ENCODE data around the gene CAPN7.

CAPN7 gene

DNA sequence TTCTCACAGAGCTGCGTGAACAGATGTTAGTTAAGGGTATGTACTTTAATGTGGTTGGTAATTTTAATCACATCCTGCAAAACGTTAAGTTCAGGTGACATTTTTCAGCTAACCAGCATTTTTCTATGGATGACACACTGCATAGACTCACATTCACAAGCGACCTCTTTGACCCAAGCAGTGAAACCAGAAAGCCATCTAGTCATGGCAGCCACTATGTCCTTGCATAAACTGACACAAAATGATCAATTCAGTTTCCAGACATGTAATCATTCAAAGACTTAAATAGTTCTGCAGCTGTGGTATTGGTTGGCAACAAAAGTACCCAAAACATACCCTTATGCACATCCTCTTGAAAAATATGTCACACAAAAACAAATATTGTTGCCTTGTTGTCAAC is 7.4 kb upstream of the CAPN7 start:
- no peak for ATAC-seq
- TF ChIP-seq CSDC2 (CRISPR knock-in tag; IDR thresholded peaks at IDR 0.05), result no peak
- no peak for TF ChIP-seq OSR1 (CRISPR knock-in tag; IDR thresholded peaks at IDR 0.05)
- TF ChIP-seq, protein P1, sequence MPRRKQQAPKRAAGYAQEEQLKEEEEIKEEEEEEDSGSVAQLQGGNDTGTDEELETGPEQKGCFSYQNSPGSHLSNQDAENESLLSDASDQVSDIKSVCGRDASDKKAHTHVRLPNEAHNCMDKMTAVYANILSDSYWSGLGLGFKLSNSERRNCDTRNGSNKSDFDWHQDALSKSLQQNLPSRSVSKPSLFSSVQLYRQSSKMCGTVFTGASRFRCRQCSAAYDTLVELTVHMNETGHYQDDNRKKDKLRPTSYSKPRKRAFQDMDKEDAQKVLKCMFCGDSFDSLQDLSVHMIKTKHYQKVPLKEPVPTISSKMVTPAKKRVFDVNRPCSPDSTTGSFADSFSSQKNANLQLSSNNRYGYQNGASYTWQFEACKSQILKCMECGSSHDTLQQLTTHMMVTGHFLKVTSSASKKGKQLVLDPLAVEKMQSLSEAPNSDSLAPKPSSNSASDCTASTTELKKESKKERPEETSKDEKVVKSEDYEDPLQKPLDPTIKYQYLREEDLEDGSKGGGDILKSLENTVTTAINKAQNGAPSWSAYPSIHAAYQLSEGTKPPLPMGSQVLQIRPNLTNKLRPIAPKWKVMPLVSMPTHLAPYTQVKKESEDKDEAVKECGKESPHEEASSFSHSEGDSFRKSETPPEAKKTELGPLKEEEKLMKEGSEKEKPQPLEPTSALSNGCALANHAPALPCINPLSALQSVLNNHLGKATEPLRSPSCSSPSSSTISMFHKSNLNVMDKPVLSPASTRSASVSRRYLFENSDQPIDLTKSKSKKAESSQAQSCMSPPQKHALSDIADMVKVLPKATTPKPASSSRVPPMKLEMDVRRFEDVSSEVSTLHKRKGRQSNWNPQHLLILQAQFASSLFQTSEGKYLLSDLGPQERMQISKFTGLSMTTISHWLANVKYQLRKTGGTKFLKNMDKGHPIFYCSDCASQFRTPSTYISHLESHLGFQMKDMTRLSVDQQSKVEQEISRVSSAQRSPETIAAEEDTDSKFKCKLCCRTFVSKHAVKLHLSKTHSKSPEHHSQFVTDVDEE (CRISPR knock-in tag; IDR thresholded peaks at IDR 0.05), result no peak
- TF ChIP-seq ZNF70 (CRISPR knock-in tag; IDR thresholded peaks at IDR 0.05), result no peak
- no peak for TF ChIP-seq BACH2 (CRISPR knock-in tag; IDR thresholded peaks at IDR 0.05; ENCODE audit: borderline replicate concordance)
- no peak for TF ChIP-seq ZC3H10 (CRISPR knock-in tag; IDR thresholded peaks at IDR 0.05)
- TF ChIP-seq ZFP3 (CRISPR knock-in tag; IDR thresholded peaks at IDR 0.05), result no peak
- TF ChIP-seq TOX (CRISPR knock-in tag; IDR thresholded peaks at IDR 0.05; ENCODE audit: borderline replicate concordance), result no peak
- TF ChIP-seq, protein P2, sequence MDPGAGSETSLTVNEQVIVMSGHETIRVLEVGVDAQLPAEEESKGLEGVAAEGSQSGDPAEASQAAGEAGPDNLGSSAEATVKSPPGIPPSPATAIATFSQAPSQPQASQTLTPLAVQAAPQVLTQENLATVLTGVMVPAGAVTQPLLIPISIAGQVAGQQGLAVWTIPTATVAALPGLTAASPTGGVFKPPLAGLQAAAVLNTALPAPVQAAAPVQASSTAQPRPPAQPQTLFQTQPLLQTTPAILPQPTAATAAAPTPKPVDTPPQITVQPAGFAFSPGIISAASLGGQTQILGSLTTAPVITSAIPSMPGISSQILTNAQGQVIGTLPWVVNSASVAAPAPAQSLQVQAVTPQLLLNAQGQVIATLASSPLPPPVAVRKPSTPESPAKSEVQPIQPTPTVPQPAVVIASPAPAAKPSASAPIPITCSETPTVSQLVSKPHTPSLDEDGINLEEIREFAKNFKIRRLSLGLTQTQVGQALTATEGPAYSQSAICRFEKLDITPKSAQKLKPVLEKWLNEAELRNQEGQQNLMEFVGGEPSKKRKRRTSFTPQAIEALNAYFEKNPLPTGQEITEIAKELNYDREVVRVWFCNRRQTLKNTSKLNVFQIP (CRISPR knock-in tag; IDR thresholded peaks at IDR 0.05; ENCODE audit: borderline replicate concordance, low read depth), result no peak
- no peak for TF ChIP-seq GLIS3 (CRISPR knock-in tag; IDR thresholded peaks at IDR 0.05)
- no peak for TF ChIP-seq PPARA (CRISPR knock-in tag; IDR thresholded peaks at IDR 0.05; ENCODE audit: borderline replicate concordance)
- TF ChIP-seq, protein P3, sequence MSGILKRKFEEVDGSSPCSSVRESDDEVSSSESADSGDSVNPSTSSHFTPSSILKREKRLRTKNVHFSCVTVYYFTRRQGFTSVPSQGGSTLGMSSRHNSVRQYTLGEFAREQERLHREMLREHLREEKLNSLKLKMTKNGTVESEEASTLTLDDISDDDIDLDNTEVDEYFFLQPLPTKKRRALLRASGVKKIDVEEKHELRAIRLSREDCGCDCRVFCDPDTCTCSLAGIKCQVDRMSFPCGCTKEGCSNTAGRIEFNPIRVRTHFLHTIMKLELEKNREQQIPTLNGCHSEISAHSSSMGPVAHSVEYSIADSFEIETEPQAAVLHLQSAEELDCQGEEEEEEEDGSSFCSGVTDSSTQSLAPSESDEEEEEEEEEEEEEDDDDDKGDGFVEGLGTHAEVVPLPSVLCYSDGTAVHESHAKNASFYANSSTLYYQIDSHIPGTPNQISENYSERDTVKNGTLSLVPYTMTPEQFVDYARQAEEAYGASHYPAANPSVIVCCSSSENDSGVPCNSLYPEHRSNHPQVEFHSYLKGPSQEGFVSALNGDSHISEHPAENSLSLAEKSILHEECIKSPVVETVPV (CRISPR knock-in tag; IDR thresholded peaks at IDR 0.05), result no peak
- no peak for TF ChIP-seq ESRRG (CRISPR knock-in tag; IDR thresholded peaks at IDR 0.05)
- no peak for TF ChIP-seq ZNF8 (CRISPR knock-in tag; IDR thresholded peaks at IDR 0.05)
- no peak for TF ChIP-seq ISL1 (CRISPR knock-in tag; IDR thresholded peaks at IDR 0.05)
- no peak for TF ChIP-seq TCF4 (CRISPR knock-in tag; IDR thresholded peaks at IDR 0.05; ENCODE audit: borderline replicate concordance)
- no peak for TF ChIP-seq ZFP30 (CRISPR knock-in tag; IDR thresholded peaks at IDR 0.05)
- TF ChIP-seq, protein P4, sequence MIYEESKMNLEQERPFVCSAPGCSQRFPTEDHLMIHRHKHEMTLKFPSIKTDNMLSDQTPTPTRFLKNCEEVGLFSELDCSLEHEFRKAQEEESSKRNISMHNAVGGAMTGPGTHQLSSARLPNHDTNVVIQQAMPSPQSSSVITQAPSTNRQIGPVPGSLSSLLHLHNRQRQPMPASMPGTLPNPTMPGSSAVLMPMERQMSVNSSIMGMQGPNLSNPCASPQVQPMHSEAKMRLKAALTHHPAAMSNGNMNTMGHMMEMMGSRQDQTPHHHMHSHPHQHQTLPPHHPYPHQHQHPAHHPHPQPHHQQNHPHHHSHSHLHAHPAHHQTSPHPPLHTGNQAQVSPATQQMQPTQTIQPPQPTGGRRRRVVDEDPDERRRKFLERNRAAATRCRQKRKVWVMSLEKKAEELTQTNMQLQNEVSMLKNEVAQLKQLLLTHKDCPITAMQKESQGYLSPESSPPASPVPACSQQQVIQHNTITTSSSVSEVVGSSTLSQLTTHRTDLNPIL (CRISPR knock-in tag; IDR thresholded peaks at IDR 0.05; ENCODE audit: low read depth), result no peak

DNA sequence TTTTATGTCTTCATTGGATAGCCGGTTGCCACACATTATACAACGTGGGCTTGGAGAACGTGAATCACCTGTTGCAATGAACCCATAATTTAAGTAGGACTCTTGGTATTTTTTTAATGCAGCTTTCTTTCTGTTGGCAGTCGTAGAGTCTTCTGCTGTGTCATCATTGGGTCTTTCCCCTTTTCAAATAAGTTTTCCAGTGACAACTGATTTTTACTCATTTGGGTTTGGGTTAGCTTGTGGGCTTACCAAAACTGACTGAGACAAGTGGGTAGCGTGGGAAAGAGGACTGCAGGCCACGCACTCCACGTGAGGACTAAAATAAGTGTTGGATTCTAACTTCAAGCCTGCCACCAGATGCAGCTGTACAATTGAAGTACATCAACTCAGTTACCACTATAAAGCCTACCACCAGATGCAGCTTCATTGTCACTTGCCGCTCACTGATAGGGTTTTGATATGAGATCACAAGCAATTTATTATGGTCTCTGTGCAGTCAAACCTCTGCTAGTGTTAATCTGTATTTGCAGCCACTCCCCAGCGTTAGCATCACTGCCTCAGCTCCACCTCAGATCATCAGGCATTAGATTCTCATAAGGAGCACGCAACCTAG is 6.4 kb upstream of the CAPN7 start:
- TF ChIP-seq TCF4 (CRISPR knock-in tag; IDR thresholded peaks at IDR 0.05; ENCODE audit: borderline replicate concordance) (no peak), PPARA (CRISPR knock-in tag; IDR thresholded peaks at IDR 0.05; ENCODE audit: borderline replicate concordance) (no peak), ZNF8 (CRISPR knock-in tag; IDR thresholded peaks at IDR 0.05) (no peak)
- TF ChIP-seq, protein P4 (CRISPR knock-in tag; IDR thresholded peaks at IDR 0.05; ENCODE audit: low read depth), result no peak
- TF ChIP-seq, protein P1 (CRISPR knock-in tag; IDR thresholded peaks at IDR 0.05), result no peak
- TF ChIP-seq, protein P5, sequence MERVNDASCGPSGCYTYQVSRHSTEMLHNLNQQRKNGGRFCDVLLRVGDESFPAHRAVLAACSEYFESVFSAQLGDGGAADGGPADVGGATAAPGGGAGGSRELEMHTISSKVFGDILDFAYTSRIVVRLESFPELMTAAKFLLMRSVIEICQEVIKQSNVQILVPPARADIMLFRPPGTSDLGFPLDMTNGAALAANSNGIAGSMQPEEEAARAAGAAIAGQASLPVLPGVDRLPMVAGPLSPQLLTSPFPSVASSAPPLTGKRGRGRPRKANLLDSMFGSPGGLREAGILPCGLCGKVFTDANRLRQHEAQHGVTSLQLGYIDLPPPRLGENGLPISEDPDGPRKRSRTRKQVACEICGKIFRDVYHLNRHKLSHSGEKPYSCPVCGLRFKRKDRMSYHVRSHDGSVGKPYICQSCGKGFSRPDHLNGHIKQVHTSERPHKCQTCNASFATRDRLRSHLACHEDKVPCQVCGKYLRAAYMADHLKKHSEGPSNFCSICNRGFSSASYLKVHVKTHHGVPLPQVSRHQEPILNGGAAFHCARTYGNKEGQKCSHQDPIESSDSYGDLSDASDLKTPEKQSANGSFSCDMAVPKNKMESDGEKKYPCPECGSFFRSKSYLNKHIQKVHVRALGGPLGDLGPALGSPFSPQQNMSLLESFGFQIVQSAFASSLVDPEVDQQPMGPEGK (CRISPR knock-in tag; IDR thresholded peaks at IDR 0.05; ENCODE audit: borderline replicate concordance), result no peak
- no peak for ATAC-seq

Data from SK-N-SH treated with all-trans-retinoic acid at 6 μM for 48 hours (cell line).